WTC11 (cell line): Measurements from ENCODE around the gene PDZD8. TPM values are rescaled to one million over a fixed set of nuclear protein-coding genes. Genes with fewer than 3 reads are reported as not detected.

Experiments
- ATAC-seq: fragments of 200-7000 bp; cut with Tn5 transposase; 2 replicates; pipeline ENCODE4 v1.10.0; 2021; ENCODE audit warnings: mild to moderate bottlenecking, moderate library complexity
- CTCF ChIA-PET: fragments of 300-600 bp; sonication (Branson Sonifier 250); formaldehyde crosslinking; loops from one replicate; lab custom pipeline; 2021; ENCODE audit warnings: antibody characterized with exemption; lab: Charles Lee
- POLR2A ChIA-PET: fragments of 350-600 bp; sonication (Branson Sonifier 250); formaldehyde crosslinking; loops from one replicate; lab custom pipeline; 2021; ENCODE audit warnings: antibody characterized with exemption; lab: Charles Lee
- DNase-seq: peaks from one replicate; pipeline ENCODE4 v3.0.0; 2021; ENCODE audit warnings: low spot score
- H3K27ac Mint-ChIP-seq: 2 replicates; pipeline ENCODE4 v1.8.0; 2021; ENCODE audit warnings: mixed read lengths
- H3K27me3 Mint-ChIP-seq: 2 replicates; pipeline ENCODE4 v1.8.0; 2021; ENCODE audit warnings: low read depth, mild to moderate bottlenecking, moderate library complexity, mixed read lengths
- H3K36me3 Mint-ChIP-seq: 2 replicates; pipeline ENCODE4 v1.8.0; 2021; ENCODE audit warnings: mixed read lengths
- H3K4me1 Mint-ChIP-seq: 2 replicates; pipeline ENCODE4 v1.8.0; 2022; ENCODE audit warnings: mixed read lengths
- H3K4me3 Mint-ChIP-seq: 2 replicates; pipeline ENCODE4 v1.8.0; 2021; ENCODE audit warnings: mild to moderate bottlenecking, moderate library complexity, mixed read lengths
- H3K9me3 Mint-ChIP-seq: 2 replicates; pipeline ENCODE4 v1.8.0; 2021; ENCODE audit warnings: mixed read lengths
- AFF4 ChIP-seq: sonication (generic); formaldehyde crosslinking; IDR thresholded peaks from 2 replicates; pipeline ENCODE4 v1.8.1; 2023; ENCODE audit warnings: mild to moderate bottlenecking, missing genetic modification reagents, borderline replicate concordance
- CREB1 ChIP-seq: sonication (generic); formaldehyde crosslinking; IDR thresholded peaks from 2 replicates; pipeline ENCODE4 v1.8.0; 2023; ENCODE audit warnings: mild to moderate bottlenecking, missing genetic modification reagents
- E2F1 ChIP-seq: sonication (generic); formaldehyde crosslinking; IDR thresholded peaks from 2 replicates; pipeline ENCODE4 v1.8.0; 2022; ENCODE audit warnings: mild to moderate bottlenecking, missing genetic modification reagents
- E2F5 ChIP-seq: sonication (generic); formaldehyde crosslinking; IDR thresholded peaks from 2 replicates; pipeline ENCODE4 v1.8.1; 2022; ENCODE audit warnings: mild to moderate bottlenecking, moderate library complexity, missing genetic modification reagents
- ESRRA ChIP-seq: sonication (generic); formaldehyde crosslinking; IDR thresholded peaks from 2 replicates; pipeline ENCODE4 v1.8.1; 2022; ENCODE audit warnings: mild to moderate bottlenecking, missing genetic modification reagents, borderline replicate concordance
- FOXK1 ChIP-seq: sonication (generic); formaldehyde crosslinking; IDR thresholded peaks from 2 replicates; pipeline ENCODE4 v1.8.0; 2022; ENCODE audit warnings: mild to moderate bottlenecking, moderate library complexity, missing genetic modification reagents
- GABPB1 ChIP-seq: sonication (generic); formaldehyde crosslinking; IDR thresholded peaks from 2 replicates; pipeline ENCODE4 v1.8.1; 2023; ENCODE audit warnings: mild to moderate bottlenecking, missing genetic modification reagents
- RORB ChIP-seq: fragments of 250-450 bp; sonication (Bioruptor Pico); IDR thresholded peaks from 2 replicates; pipeline ENCODE4 v1.9.0; 2021; ENCODE audit warnings: mild to moderate bottlenecking
- TCF7 ChIP-seq: sonication (generic); formaldehyde crosslinking; IDR thresholded peaks from 2 replicates; pipeline ENCODE4 v1.8.0; 2022; ENCODE audit warnings: mild to moderate bottlenecking, low read depth, missing genetic modification reagents, moderate library complexity
- TEAD4 ChIP-seq: sonication (generic); formaldehyde crosslinking; IDR thresholded peaks from 2 replicates; pipeline ENCODE4 v1.8.0; 2022; ENCODE audit warnings: mild to moderate bottlenecking, missing genetic modification reagents
- TP53 ChIP-seq: sonication (generic); formaldehyde crosslinking; IDR thresholded peaks from 2 replicates; pipeline ENCODE4 v1.8.1; 2023; ENCODE audit warnings: mild to moderate bottlenecking, missing genetic modification reagents
- USF1 ChIP-seq: sonication (generic); formaldehyde crosslinking; IDR thresholded peaks from 2 replicates; pipeline ENCODE4 v1.8.0; 2022; ENCODE audit warnings: mild to moderate bottlenecking, missing genetic modification reagents
- ZBTB21 ChIP-seq: sonication (generic); formaldehyde crosslinking; IDR thresholded peaks from 2 replicates; pipeline ENCODE4 v1.8.1; 2023; ENCODE audit warnings: mild to moderate bottlenecking, missing genetic modification reagents, borderline replicate concordance
- ZNF219 ChIP-seq: sonication (generic); formaldehyde crosslinking; IDR thresholded peaks from 2 replicates; pipeline ENCODE4 v1.8.0; 2023; ENCODE audit warnings: missing genetic modification reagents, mild to moderate bottlenecking, borderline replicate concordance
- ZNF281 ChIP-seq: sonication (generic); formaldehyde crosslinking; IDR thresholded peaks from 2 replicates; pipeline ENCODE4 v1.8.0; 2023; ENCODE audit warnings: mild to moderate bottlenecking, missing genetic modification reagents
- total RNA-seq: library from RNA; stranded (reverse); gene quantifications from 3 replicates; pipeline ENCODE4 v1.2.3, GENCODE V29; 2021

Gene PDZD8
- total RNA-seq, 1 experiment from 2014 or later: 52.7 TPM

- TF ChIP-seq ESRRA (CRISPR knock-in tag) (no peak), E2F5 (CRISPR knock-in tag) (no peak), FOXK1 (no peak), ZNF281 (CRISPR knock-in tag) (no peak)
Observed at GRCh38 chr10:117339578-117339977, 35.7 kb downstream of the PDZD8 start (continued).

- Mint-ChIP-seq H3K4me3 (no peak overlapping the region), H3K27me3 (no peaks in the 10 kb centered on the region), H3K27ac (peak overlapping the region; percentile 41; the same call in 1 of the 2 replicates), H3K4me1 (peaks cover 26% of the 10 kb centered on the region), H3K9me3 (peaks cover 9% of the 10 kb centered on the region), H3K36me3 (peaks cover 19% of the 10 kb centered on the region)
- TF ChIP-seq CREB1 (no peak), ZBTB21 (no peak)
- DNase-seq (no peak), ATAC-seq (no peak)
- CTCF ChIA-PET: interaction anchor here (0.7 to 1.3 kb wide), 2 partner anchors 11 to 108 kb away, joined by 3 read pairs; no protein-coding TSS in a partner anchor
- POLR2A ChIA-PET: no interaction called here
Observed at GRCh38 chr10:117334926-117335325, 40.3 kb downstream of the PDZD8 start.

- TF ChIP-seq ZNF219 (CRISPR knock-in tag) (no peak), TCF7 (CRISPR knock-in tag) (no peak), AFF4 (CRISPR knock-in tag) (no peak), TEAD4 (no peak), TP53 (CRISPR knock-in tag) (no peak), E2F1 (CRISPR knock-in tag) (no peak), GABPB1 (CRISPR knock-in tag) (no peak), RORB (CRISPR knock-in tag) (no peak), USF1 (no peak), ESRRA (CRISPR knock-in tag) (no peak)
- Mint-ChIP-seq H3K27me3 (no peaks in the 10 kb centered on the region), H3K9me3 (peaks cover 9% of the 10 kb centered on the region), H3K27ac (no peak overlapping the region), H3K4me1 (peaks cover 26% of the 10 kb centered on the region), H3K4me3 (no peak overlapping the region), H3K36me3 (peaks cover 19% of the 10 kb centered on the region)
- no peak for ATAC-seq
- ChIA-PET POLR2A (no interaction called here), CTCF (interaction anchor here (1.3 kb wide), 1 partner anchor 109 kb away, joined by 3 read pairs; no protein-coding TSS in a partner anchor)
- no peak for DNase-seq
Observed at GRCh38 chr10:117334066-117334465, 41.2 kb downstream of the PDZD8 start.
